NCI-H1048 (cell line): Measurements from ENCODE around the gene DBT.

Source experiments
- DNase-seq: peaks from one replicate; lab custom pipeline; 2025; lab: John Stamatoyannopoulos, UW

Gene DBT

GRCh38 chr1:100187912-100188311, 61.7 kb downstream of the DBT start:
- DNase-seq = peak; percentile 4

- DNase-seq = no peak
Measured at GRCh38 chr1:100184536-100184935, 65.1 kb downstream of the DBT start.

GRCh38 chr1:100183370-100183769, 66.3 kb downstream of the DBT start:
- DNase-seq = no peak

DNA sequence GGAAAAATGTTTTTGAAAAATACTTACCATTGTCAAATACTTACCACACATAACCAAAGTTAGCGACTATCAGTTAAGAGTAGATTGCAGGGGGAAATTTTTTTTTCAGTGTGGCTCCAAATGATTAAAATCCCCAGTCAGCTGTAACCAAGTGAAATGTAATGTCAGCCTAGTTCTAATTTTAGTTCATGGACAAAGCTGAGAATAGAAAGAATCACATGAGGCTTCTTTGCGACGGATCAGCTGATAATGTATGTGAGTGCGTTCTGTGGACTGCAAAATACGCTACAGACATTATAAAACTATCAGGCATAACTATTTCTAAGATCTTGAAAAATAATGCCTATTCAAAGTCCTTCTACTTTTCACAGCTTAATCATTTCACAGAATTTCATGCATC, 71.5 kb downstream of the DBT start, which contains the start of gene LRRC39:
TSS of gene LRRC39 (minus strand) at position 166 of the 400 bp plus-strand sequence. CDS start 9,740 bp downstream, outside the sequence.
- no peak for DNase-seq

DNA sequence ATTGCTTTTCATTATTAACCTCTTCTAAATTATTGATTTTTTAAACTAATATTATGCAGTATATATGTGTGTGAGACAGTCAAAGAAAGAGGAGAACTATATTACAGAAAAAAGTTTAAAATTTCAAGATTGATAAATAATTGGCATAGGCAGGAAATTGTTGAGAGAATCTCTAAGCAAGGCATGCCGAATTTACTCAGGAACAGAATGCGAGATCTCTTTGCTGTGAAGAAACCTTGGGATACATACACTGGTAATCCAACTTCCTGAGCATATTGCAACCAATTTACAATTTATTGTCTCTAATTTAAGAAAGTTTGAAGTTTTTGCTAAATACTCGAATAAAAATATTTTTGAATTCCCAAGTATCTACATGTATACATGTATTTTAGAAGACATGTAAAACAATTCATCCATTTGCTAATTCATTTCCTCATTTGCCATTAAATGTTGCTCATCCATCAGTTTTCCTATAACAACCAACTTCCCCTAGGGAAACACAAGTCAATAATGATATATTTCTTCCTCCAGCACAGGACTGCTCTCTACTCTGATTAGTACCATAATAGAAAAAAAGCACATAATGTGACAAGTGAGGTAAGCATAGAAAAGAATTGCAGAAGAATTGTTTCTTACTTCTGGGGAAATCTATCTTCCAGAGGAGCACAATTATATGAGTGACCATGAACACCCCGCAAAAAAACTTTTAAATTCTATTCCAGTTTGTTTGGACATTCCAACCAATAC, 72.2 kb downstream of the DBT start:
- no peak for DNase-seq

- no peak for DNase-seq
Measured at GRCh38 chr1:100168051-100168450, 81.6 kb downstream of the DBT start.

- no peak for DNase-seq
Measured at GRCh38 chr1:100164702-100165101, 84.9 kb downstream of the DBT start.

DNA sequence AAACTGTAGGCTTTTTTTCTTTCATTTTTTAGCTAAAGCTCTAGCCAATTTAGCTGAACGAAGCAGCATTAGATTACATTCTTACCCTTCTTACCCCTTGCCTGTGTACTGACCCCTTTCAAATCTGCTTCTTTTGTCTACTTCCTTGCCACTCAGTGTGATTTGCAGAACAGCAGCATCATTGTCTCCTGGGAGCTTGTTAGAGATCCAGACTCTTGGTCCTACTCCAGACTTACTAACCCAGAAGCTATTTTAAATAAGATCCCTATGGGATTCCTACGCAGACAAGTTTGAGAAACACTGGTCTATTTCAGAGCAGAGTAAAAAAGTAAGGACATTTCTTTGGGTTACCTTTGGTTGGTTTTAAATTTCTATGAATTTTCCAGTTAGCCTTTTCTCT, 85.4 kb downstream of the DBT start:
- no peak for DNase-seq

DNA sequence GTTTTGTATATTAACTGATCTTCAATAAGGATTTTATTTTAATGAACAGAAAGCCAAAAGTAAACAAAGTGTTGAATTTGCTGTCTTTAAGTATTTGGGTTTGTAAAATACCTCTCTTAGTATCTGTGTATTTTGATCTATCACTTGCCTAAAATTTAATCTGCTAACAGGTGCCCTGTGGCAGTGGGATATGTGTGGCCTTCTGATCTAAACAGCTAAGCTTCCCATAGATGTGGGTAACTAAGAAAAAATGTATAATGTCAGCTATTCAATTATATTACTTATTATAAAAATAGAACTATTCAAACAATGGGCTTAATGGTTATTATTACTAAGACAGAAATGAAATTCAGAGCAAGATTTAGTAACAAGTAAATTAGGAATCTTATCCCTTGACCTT, 86.8 kb downstream of the DBT start:
- DNase-seq = no peak

- no peak for DNase-seq
Measured at GRCh38 chr1:100152271-100152670, 97.4 kb downstream of the DBT start.

DNA sequence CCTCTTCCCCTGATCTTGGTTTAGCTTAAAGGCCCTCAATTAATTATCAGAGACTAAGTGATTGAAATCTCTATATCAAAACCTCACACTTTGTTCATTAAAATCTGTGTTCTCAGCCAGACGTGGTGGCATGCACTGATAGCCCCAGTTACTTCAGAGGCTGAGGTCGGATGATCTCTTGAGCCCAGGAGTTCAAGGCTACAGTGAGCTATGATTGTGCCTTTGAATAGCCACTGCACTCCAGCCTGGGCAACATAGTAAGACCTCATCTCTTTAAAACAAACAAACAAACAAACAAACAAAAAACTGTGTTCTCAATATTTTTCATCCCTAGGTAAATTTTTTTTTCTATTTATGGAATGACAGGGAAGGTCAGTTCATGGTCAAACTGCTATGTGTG, 98.0 kb downstream of the DBT start:
- DNase-seq = no peak

DNA sequence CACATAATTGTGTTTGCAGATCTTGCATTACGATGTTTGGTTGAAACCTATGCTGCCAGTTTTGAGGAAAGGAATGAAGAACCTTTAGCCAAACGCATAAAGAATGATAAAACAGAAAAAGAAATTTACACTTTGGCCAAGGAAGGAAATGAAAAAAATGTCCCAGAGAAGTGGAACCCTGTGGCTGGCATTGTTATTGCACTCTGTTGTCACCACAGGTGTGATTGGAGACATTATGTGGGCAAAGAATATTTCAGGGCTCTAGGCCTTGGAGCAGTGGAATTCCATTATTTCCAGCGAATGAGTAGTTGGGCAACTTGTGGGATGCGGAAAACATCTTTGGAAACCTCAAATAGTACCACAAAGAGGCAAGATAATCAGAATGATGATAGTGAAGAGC, 101.8 kb downstream of the DBT start:
- DNase-seq = no peak

GRCh38 chr1:100146958-100147357, 102.7 kb downstream of the DBT start:
- DNase-seq = no peak

DNA sequence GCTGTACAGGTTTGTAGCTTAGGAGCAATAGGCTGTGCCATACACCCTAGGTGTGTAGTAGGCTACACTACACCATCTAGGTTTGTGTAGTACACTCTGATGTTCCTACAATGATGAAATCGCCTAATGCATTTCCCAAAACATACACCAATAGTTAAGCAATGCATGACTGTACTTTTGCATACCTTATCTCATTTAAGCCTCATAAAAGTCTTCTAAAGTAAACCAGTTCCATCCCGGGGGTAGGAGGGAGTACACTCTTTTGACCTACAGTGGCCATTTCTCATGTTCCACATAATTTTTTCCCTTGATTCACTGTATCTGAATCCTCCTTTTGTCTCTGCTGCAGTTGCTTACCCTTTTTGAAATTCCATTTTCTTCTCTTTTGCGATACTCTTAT, 104.5 kb downstream of the DBT start:
- DNase-seq = no peak

- DNase-seq = no peak
Measured at GRCh38 chr1:100142343-100142742, 107.3 kb downstream of the DBT start.

DNA sequence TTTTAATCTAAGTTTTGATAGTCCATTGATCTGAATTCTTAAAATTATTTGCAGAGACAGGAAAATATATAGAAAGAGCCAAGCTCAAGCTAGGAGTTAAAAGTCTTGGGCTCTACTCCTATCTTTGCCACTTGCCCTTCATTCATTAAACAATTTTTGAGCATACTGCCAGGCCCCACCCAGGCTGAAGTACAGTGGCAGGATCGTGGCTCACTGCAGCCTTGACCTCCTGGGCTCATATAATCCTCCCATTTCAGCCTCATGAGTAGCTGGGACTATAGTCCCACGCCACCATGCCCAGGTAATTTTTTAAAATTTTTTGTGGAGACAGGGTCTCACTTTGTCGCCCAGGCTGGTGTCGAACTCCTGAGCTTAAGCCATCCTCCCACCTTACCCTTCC, 108.4 kb downstream of the DBT start:
- no peak for DNase-seq

GRCh38 chr1:100137602-100138001, 112.0 kb downstream of the DBT start:
- DNase-seq = no peak
